ENCODE data around the gene AKAP6.
"Not testable (repeated sequence)": the region's sequence is repeated elsewhere in the genome, so short reads cannot be mapped to it uniquely, and the experiment has no call there.

Gene AKAP6

DNA sequence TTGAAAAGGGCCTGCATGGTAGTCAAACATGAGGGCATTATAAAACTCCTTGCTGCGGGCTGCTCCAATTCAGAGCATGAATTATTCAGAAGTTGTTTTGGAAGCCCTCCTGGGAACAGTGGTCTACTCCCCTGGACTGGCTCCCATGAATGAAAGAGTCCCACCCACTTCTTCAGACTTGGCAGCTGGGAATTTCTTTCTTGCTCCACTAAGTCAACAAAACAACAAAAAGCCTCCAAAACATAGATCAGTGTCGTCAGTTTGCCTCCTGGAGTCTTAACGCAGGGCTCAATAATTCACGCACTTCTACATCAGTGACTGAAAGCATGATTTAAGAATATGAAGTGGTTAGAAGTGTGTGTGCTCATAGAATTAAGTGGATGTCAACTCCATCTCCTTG is 37.9 kb downstream of the AKAP6 start:
- Histone ChIP-seq H3K36me3 (replicated peaks) (no peaks in the 10 kb centered on the region), H3K27ac (peak overlapping the region; percentile 45), H3K4me3 (ENCODE audit: low read depth, low read length) (no peak overlapping the region), H3K27me3 (replicated peaks) (no peaks in the 10 kb centered on the region)
- TF ChIP-seq, protein P1, sequence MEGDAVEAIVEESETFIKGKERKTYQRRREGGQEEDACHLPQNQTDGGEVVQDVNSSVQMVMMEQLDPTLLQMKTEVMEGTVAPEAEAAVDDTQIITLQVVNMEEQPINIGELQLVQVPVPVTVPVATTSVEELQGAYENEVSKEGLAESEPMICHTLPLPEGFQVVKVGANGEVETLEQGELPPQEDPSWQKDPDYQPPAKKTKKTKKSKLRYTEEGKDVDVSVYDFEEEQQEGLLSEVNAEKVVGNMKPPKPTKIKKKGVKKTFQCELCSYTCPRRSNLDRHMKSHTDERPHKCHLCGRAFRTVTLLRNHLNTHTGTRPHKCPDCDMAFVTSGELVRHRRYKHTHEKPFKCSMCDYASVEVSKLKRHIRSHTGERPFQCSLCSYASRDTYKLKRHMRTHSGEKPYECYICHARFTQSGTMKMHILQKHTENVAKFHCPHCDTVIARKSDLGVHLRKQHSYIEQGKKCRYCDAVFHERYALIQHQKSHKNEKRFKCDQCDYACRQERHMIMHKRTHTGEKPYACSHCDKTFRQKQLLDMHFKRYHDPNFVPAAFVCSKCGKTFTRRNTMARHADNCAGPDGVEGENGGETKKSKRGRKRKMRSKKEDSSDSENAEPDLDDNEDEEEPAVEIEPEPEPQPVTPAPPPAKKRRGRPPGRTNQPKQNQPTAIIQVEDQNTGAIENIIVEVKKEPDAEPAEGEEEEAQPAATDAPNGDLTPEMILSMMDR (IDR thresholded peaks at IDR 0.05; ENCODE audit: low read depth, low read length, missing control alignments) = no peak
- DNase-seq = peak; percentile 14
- in situ Hi-C loops (cut with HindIII; ENCODE audit: low pct_ligation_motif_present, low sequenced_read_pairs) = no loop called here

DNA sequence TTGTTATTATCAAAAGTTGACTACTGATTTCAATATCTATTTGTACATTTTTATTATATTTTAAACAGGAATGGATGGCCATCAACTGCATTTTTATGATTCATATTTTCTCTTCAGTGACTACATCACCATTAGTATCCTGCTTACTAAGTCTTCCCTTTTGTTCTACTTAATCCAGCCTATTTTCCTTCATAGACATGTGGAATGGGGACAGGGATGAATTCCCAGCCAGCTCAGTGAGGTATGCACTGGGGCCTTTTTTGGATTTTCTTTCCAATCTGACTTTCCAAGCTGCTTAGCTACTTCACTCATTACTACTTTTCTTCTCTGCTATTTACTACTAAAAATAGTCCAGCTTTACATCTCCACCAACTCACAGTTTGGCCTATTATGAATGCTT is 38.4 kb downstream of the AKAP6 start:
- DNase-seq = no peak
- Histone ChIP-seq H3K36me3 (replicated peaks) (no peaks in the 10 kb centered on the region), H3K27ac (no peak overlapping the region), H3K4me3 (ENCODE audit: low read depth, low read length) (no peak overlapping the region), H3K27me3 (replicated peaks) (no peaks in the 10 kb centered on the region)
- in situ Hi-C loops (cut with HindIII; ENCODE audit: low pct_ligation_motif_present, low sequenced_read_pairs) = no loop called here
- TF ChIP-seq, protein P1 (IDR thresholded peaks at IDR 0.05; ENCODE audit: low read depth, low read length, missing control alignments) = no peak

DNA sequence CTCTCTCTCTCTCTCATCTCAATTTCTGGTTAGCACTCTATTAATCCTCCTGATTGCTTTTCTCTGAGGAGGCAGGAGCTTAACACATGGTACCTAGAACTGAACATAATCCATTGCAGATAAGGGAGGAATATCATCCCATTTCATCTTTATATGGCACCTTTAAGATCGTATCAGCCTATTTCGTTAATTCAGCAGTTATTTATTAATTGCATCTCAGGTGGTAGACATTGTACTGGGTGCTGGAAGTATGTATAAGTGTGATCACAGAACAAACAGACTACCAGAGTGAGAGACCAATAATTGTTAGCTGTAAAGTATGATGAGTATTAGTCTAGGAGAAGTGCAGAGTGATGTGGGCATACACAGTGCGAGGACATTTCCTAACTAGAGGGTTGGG is 39.0 kb downstream of the AKAP6 start:
- in situ Hi-C loops (cut with HindIII; ENCODE audit: low pct_ligation_motif_present, low sequenced_read_pairs) = no loop called here
- H3K4me3 ChIP-seq (ENCODE audit: low read depth, low read length) = no peak overlapping the region
- TF ChIP-seq, protein P1 (IDR thresholded peaks at IDR 0.05; ENCODE audit: low read depth, low read length, missing control alignments) = no peak
- H3K36me3 ChIP-seq (replicated peaks) = no peaks in the 10 kb centered on the region
- H3K27ac ChIP-seq = no peak overlapping the region
- no peaks in the 10 kb centered on the region for H3K27me3 ChIP-seq (replicated peaks)
- no peak for DNase-seq

DNA sequence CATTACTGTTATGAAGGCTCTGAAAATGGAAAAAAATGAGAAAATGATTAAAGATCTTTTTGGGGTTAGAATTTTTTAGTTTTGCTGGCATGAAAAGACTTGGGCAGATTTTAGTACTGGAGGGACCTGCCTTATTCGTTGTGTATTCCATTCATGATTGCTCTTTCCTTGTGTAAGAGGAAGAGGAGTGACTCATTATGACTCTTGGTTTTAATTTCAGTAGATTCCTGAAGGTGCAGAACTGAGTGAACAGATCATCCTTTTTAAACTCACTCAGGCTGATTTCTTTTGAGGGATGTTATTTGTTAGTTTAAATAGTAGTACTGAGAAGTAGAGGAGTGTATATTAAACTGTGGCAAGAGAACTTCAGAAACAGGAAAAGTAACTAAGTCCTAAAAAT is 41.6 kb downstream of the AKAP6 start:
- in situ Hi-C loops (cut with HindIII; ENCODE audit: low pct_ligation_motif_present, low sequenced_read_pairs) = no loop called here
- no peak for DNase-seq
- Histone ChIP-seq H3K27me3 (replicated peaks) (no peaks in the 10 kb centered on the region), H3K4me3 (ENCODE audit: low read depth, low read length) (no peak overlapping the region), H3K36me3 (replicated peaks) (no peaks in the 10 kb centered on the region), H3K27ac (no peak overlapping the region)
- TF ChIP-seq, protein P1 (IDR thresholded peaks at IDR 0.05; ENCODE audit: low read depth, low read length, missing control alignments) = no peak

DNA sequence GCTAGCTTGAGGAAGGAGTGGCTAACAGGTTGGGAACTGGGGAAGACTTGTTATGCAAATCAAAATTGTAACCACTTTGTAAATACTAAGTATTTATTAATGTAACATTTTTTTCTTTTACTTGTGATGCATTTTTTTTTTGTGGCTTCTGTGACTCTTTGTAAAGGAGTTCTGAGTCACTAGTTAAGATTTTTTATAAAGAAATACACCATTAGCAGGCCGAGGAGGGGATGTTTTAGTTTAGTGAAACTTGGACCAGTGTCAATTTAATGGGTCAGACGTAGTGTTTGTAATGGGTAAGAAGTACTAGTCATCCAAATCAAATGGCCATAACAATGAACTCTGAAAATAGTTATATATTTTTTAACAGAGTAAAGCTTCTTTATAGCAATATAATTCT is 43.1 kb downstream of the AKAP6 start:
- DNase-seq = peak; percentile 81
- TF ChIP-seq, protein P1 (IDR thresholded peaks at IDR 0.05; ENCODE audit: low read depth, low read length, missing control alignments) = no peak
- Histone ChIP-seq H3K27ac (no peak overlapping the region), H3K4me3 (ENCODE audit: low read depth, low read length) (no peak overlapping the region), H3K27me3 (replicated peaks) (no peaks in the 10 kb centered on the region), H3K36me3 (replicated peaks) (no peaks in the 10 kb centered on the region)
- in situ Hi-C loops (cut with HindIII; ENCODE audit: low pct_ligation_motif_present, low sequenced_read_pairs) = no loop called here

DNA sequence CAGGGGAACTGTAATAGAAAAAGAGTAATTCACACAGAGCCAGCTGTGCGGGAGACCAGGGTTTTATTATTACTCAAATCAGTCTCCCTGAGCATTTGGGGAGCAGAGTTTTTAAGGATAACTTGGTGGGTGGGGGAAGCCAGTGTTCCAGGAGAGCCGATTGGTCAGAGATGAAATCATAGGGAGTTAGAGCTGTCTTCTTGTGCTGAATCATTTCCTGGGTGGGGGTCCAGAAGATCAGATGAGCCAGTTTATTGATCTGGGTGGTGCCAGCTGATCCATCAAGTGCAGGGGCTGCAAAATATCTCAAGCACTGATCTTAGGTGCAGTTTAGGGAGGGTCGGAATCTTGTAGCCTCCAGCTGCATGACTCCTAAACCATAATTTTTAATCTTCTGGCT is 44.1 kb downstream of the AKAP6 start:
- H3K36me3 ChIP-seq (replicated peaks); in situ Hi-C loops (cut with HindIII; ENCODE audit: low pct_ligation_motif_present, low sequenced_read_pairs); H3K27ac ChIP-seq; H3K4me3 ChIP-seq (ENCODE audit: low read depth, low read length); H3K27me3 ChIP-seq (replicated peaks); DNase-seq: not testable (repeated sequence)
